SU-DHL-6 (cell line): ENCODE results near the gene CEP350.

Source experiments
- EZH2phosphoT487 ChIP-seq: fragments of 200-600 bp; sonication (generic), shearing (Covaris generic); conservative IDR thresholded peaks from 2 replicates; pipeline ENCODE4 v1.6.1; 2018; ENCODE audit warnings: mild to moderate bottlenecking, antibody characterized with exemption, low read length, moderate library complexity, mixed read lengths
- TF ChIP-seq, protein P1 (sequence below): fragments of 200-600 bp; sonication (generic); IDR thresholded peaks from one replicate; pipeline ENCODE4 v1.5.1; 2017; ENCODE audit warnings: antibody characterized with exemption, mild to moderate bottlenecking, low read length, moderate library complexity; ENCODE audit not compliant: insufficient read depth, poor library complexity, severe bottlenecking

DNA sequence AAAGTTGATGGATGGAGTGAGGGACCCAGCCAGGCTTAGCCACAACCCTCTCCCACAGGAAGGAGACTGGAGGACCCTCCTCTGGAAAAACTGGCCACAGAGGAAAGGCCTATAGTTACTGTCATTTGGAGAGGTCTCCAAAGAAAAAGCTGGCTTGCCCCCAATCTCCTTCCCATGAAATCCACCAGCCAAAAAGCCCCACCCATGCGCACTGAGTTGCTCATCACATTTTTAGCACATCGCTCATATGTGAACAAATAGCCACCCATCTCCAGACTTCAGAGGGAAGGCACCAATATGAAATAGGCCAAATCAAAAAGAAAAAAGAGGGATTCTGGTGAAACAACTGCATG, 163.1 kb downstream of the CEP350 start:
- TF ChIP-seq, protein P1, sequence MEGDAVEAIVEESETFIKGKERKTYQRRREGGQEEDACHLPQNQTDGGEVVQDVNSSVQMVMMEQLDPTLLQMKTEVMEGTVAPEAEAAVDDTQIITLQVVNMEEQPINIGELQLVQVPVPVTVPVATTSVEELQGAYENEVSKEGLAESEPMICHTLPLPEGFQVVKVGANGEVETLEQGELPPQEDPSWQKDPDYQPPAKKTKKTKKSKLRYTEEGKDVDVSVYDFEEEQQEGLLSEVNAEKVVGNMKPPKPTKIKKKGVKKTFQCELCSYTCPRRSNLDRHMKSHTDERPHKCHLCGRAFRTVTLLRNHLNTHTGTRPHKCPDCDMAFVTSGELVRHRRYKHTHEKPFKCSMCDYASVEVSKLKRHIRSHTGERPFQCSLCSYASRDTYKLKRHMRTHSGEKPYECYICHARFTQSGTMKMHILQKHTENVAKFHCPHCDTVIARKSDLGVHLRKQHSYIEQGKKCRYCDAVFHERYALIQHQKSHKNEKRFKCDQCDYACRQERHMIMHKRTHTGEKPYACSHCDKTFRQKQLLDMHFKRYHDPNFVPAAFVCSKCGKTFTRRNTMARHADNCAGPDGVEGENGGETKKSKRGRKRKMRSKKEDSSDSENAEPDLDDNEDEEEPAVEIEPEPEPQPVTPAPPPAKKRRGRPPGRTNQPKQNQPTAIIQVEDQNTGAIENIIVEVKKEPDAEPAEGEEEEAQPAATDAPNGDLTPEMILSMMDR: no peak
- no peak for TF ChIP-seq EZH2phosphoT487
